Dermis microvascular lymphatic vessel endothelial cell (primary cell): ENCODE data around the gene COX6A1. TPM values are rescaled to one million over a fixed set of nuclear protein-coding genes. Genes with fewer than 3 reads are reported as not detected.

Source experiments
- total RNA-seq: library from RNA; depleted of rRNA; stranded (reverse); fragments of >200 nt; gene quantifications from 2 replicates; pipeline ENCODE4 v1.2.1, GENCODE V29; 2014

COX6A1 gene
- total RNA-seq, 1 donor from 2014 or later: 434 TPM

Other genes with a start within 250 kb of the COX6A1 start
- 68.0 and 83.6 TPM in 2 replicates for gene GCN1, start 243.4 kb upstream of the COX6A1 start, total RNA-seq
- gene RPLP0, start 237.0 kb upstream of the COX6A1 start, total RNA-seq: 2,789 and 3,613 TPM in 2 replicates
- gene PXN, start 172.4 kb upstream of the COX6A1 start, total RNA-seq: 49.3 and 73.2 TPM in 2 replicates
- under 0.01 TPM in 2 replicates for gene RNU4-2, start 146.2 kb upstream of the COX6A1 start, total RNA-seq
- gene RNU4-1, start 144.9 kb upstream of the COX6A1 start, total RNA-seq: under 0.01 TPM in 2 replicates
- gene SIRT4, start 135.8 kb upstream of the COX6A1 start, total RNA-seq: 1.5 and 1.8 TPM in 2 replicates
- not detected in 2 replicates for gene PLA2G1B, start 110.3 kb upstream of the COX6A1 start, total RNA-seq
- not detected in 2 replicates for gene MSI1, start 68.9 kb upstream of the COX6A1 start, total RNA-seq
- 25.7 and 30.3 TPM in 2 replicates for gene TRIAP1, start 8.3 kb downstream of the COX6A1 start, total RNA-seq
- gene GATC, start 8.3 kb downstream of the COX6A1 start, total RNA-seq: 16.9 and 19.3 TPM in 2 replicates
- 259 and 284 TPM in 2 replicates for gene SRSF9, start 31.6 kb downstream of the COX6A1 start, total RNA-seq
- gene DYNLL1, start 58.0 kb downstream of the COX6A1 start, total RNA-seq: 241 and 279 TPM in 2 replicates
- 16.6 and 25.7 TPM in 2 replicates for gene COQ5, start 91.0 kb downstream of the COX6A1 start, total RNA-seq
- gene RNF10, start 96.2 kb downstream of the COX6A1 start, total RNA-seq: 78.6 and 131 TPM in 2 replicates
- gene POP5, start 143.3 kb downstream of the COX6A1 start, total RNA-seq: 20.7 and 25.2 TPM in 2 replicates
- not detected in 2 replicates for gene CABP1, start 202.5 kb downstream of the COX6A1 start, total RNA-seq
- 31.7 and 45.1 TPM in 2 replicates for gene MLEC, start 249.0 kb downstream of the COX6A1 start, total RNA-seq